Heart left ventricle (tissue), 16 donors: ENCODE results near the gene MAP4K2. TPM values are rescaled to one million over a fixed set of nuclear protein-coding genes. Genes with fewer than 3 reads are reported as not detected.

ENCODE experiments used
- ATAC-seq, 4 donors: fragments of 200-7000 bp; cut with Tn5 transposase; one replicate each; pipeline ENCODE4 v1.9.1; 2020 to 2022; ENCODE audit warnings: moderate library complexity in 4 of 4, mild to moderate bottlenecking in 3 of 4, moderate number of reproducible peaks in 1 of 4
- DNase-seq, 5 donors: peaks; one replicate each; pipeline ENCODE4 v3.0.0-alpha.2; 2020
- H3K27ac ChIP-seq, 12 donors: fragments of 200-600 bp; sonication (generic) in 4 of 12; one replicate each; pipeline versions ENCODE4 v1.5.0 to v1.8.0; 2016 to 2022; ENCODE audit warnings: mild to moderate bottlenecking in 2 of 12
- H3K27me3 ChIP-seq, 9 donors: fragments of 200-600 bp; sonication (generic) in 2 of 9; one replicate each; pipeline versions ENCODE4 v1.5.1 to v1.8.0; 2016 to 2022; ENCODE audit warnings: mild to moderate bottlenecking in 3 of 9
- H3K36me3 ChIP-seq, 9 donors: fragments of 200-600 bp; sonication (generic) in 2 of 9; one replicate each; pipeline versions ENCODE4 v1.5.0 to v1.8.0; 2018 to 2022; ENCODE audit warnings: mild to moderate bottlenecking in 2 of 9
- H3K4me1 ChIP-seq, 12 donors: fragments of 200-600 bp; sonication (generic) in 4 of 12; one replicate each; pipeline versions ENCODE4 v1.5.0 to v1.8.0; 2016 to 2022; ENCODE audit warnings: mild to moderate bottlenecking in 3 of 12
- H3K4me3 ChIP-seq, 12 donors: fragments of 200-600 bp; sonication (generic) in 4 of 12; one replicate each; pipeline versions ENCODE4 v1.5.0 to v1.8.0; 2017 to 2022; ENCODE audit warnings: mild to moderate bottlenecking in 9 of 12, moderate library complexity in 4 of 12
- H3K9me3 ChIP-seq, 12 donors: fragments of 200-600 bp; sonication (generic) in 4 of 12; one replicate each; pipeline versions ENCODE4 v1.5.0 to v1.8.0; 2016 to 2022; ENCODE audit warnings: mild to moderate bottlenecking in 1 of 12
- CTCF ChIP-seq, 12 donors: fragments of 200-600 bp; sonication (generic) in 4 of 12; IDR thresholded peaks; one replicate each; pipeline versions ENCODE4 v1.5.0 to v1.8.0; 2018 to 2022; ENCODE audit warnings: antibody characterized with exemption in 12 of 12, mild to moderate bottlenecking in 5 of 12
- POLR2A ChIP-seq, 2 donors: fragments of 450-650 bp; IDR thresholded peaks; one replicate each; pipeline ENCODE4 v1.6.1; 2017; ENCODE audit warnings: antibody characterized with exemption in 2 of 2, mild to moderate bottlenecking in 2 of 2, moderate library complexity in 2 of 2
- WGBS, 4 donors: extraction: QIAGEN DNeasy Blood & Tissue Kit in 2 of 4; methylation state at CpG; one replicate each; pipeline versions ENCODE4 v1.1.5 to v1.1.7; 2013 to 2018; 5-methylcytosine and 5-hydroxymethylcytosine counted together
- intact Hi-C, 10 donors: fragments of 100-400 bp; cut with DNase I; formaldehyde crosslinking; loops; one replicate each; pipeline versions ENCODE4 v1.11.1 to v1.14.2; 2022
- polyA plus RNA-seq, 2 donors: library from polyadenylated mRNA; stranded (reverse); fragments of 200-250 nt; gene quantifications; one replicate each; pipeline ENCODE4 v1.2.3, GENCODE V29; 2013
- total RNA-seq, 9 donors: library from RNA; depleted of rRNA in 2 of 9; stranded (reverse); fragments of >200 nt in 2 of 9; fragmentation: NEBNext Ultra II Directional in 3 of 9; extraction: Animal tissue kit (Norgen Biotek cat#: 25700) in 3 of 9; gene quantifications; one replicate each; pipeline versions ENCODE4 v1.1.0 to v1.2.4, GENCODE V29; 2016 to 2023
- donor health status: ischemic (EF 13 %, LVEDD 7.1; RV severe dilation, severe dysfunction).
- donor health status: healthy with polysubstance abuse.
- donor health status: DM: no; HTN: yes; CAD: no.
- donor health status: DM: no; HTN: no; CAD: no.
- donor health status: ischemic (EF 25% LVEDD 6.9; RV normal size, moderate dysfunction).
- donor health status: ischemic (EF 25% LVEDD 5.7; RV mildly dilated, moderate dysfunction).
- donor health status: healthy.
- donor health status: DM: yes; HTN: yes; CAD: no.
- donor health status: ischemic (EF 35%, LVEDD 5.7; RV mildly dilated, moderate dysfunction).
- donor health status: nonischemic (EF 11% LVEDD 7.7; RV severe dilation, severe dysfunction).
- donor health status: DM: yes; HTN: yes; CAD: no.
- donor health status: PGD.
- donor health status: ischemic (EF 29% LVEDD 5.4; RV normal size, mild dysfunction).
- donor health status: nonischemic (EF 23%, LVEDD 6.1; RV moderate dilation, normal function).

Gene MAP4K2
- total and polyA plus RNA-seq, 11 donors, result 7.0 to 27.5 (median 8.6) TPM

- no peak for TF ChIP-seq CTCF (IDR thresholded peaks at IDR 0.05)
- TF ChIP-seq POLR2A (IDR thresholded peaks at IDR 0.05), result no peak
- peaks cover 0 to 18% (median 9%) of the 10 kb centered on the region in 12 donors for H3K4me1 ChIP-seq
- H3K9me3 ChIP-seq, result no peaks in the 10 kb centered on the region
- WGBS, 4 donors, result 4 to 12% (median 8%) methylated on average over 12 to 44 of the region's 44 CpGs
- peaks cover 0 to 35% (median 20%) of the 10 kb centered on the region in 9 donors for H3K36me3 ChIP-seq
- H3K4me3 ChIP-seq, result peak overlapping the region; percentile 61 to 87 (median 74)
- intact Hi-C loops, result loop anchor here in 1 of 10 donors (2.0 kb wide), 1 partner anchor 31 kb away; the partner anchor contains the start of gene SF1
- peak in 3 of 4 donors; percentile 1 to 21 (median 1) for ATAC-seq
- no peaks in the 10 kb centered on the region for H3K27me3 ChIP-seq
- DNase-seq, result no peak
- H3K27ac ChIP-seq, result peak overlapping the region in 11 of 12 donors; percentile 27 to 81 (median 69)
Observed at GRCh38 chr11:64809781-64810241, 6.8 kb upstream of the MAP4K2 start.

- no peak for DNase-seq
Observed at GRCh38 chr11:64805481-64805880, 2.5 kb upstream of the MAP4K2 start.

GRCh38 chr11:64804346-64805210 lies 1.6 kb upstream of the MAP4K2 start:
- TF ChIP-seq POLR2A (IDR thresholded peaks at IDR 0.05), result no peak
- TF ChIP-seq CTCF (IDR thresholded peaks at IDR 0.05), result no peak
- H3K9me3 ChIP-seq, result no peaks in the 10 kb centered on the region
- peak in 1 of 5 donors; percentile 13 for DNase-seq
- peaks cover 0 to 44% (median 21%) of the 10 kb centered on the region in 9 donors for H3K36me3 ChIP-seq
- no peak for ATAC-seq
- intact Hi-C loops, result no loop called here
- H3K4me3 ChIP-seq, result peak overlapping the region in 3 of 12 donors; percentile 64 to 87 (median 75)
- H3K27me3 ChIP-seq, result no peaks in the 10 kb centered on the region
- WGBS, 4 donors, result 87 to 93% (median 90%) methylated on average over 19 to 41 of the region's 41 CpGs
- H3K4me1 ChIP-seq, result peaks cover 5 to 49% (median 28%) of the 10 kb centered on the region in 12 donors
- peak overlapping the region; percentile 36 to 97 (median 92) for H3K27ac ChIP-seq

More at GRCh38 chr11:64805481-64805880, 2.5 kb upstream of the MAP4K2 start:
- no peak for ATAC-seq
- no peak for TF ChIP-seq CTCF (IDR thresholded peaks at IDR 0.05)
- TF ChIP-seq POLR2A (IDR thresholded peaks at IDR 0.05), result no peak
- intact Hi-C loops, result no loop called here
- Histone ChIP-seq H3K4me3 (no peak overlapping the region), H3K27ac (no peak overlapping the region), H3K4me1 (peaks cover 5 to 48% (median 32%) of the 10 kb centered on the region in 12 donors), H3K9me3 (no peaks in the 10 kb centered on the region), H3K27me3 (no peaks in the 10 kb centered on the region), H3K36me3 (peaks cover 0 to 44% (median 21%) of the 10 kb centered on the region in 9 donors)
- WGBS, 4 donors, result 94 to 95% (median 94%) methylated on average over 9 of the region's 9 CpGs

GRCh38 chr11:64803846-64804345 lies 882 bp upstream of the MAP4K2 start:
- no peak for DNase-seq
- no peaks in the 10 kb centered on the region for H3K27me3 ChIP-seq
- peaks cover 5 to 47% (median 24%) of the 10 kb centered on the region in 12 donors for H3K4me1 ChIP-seq
- H3K27ac ChIP-seq, result peak overlapping the region; percentile 36 to 97 (median 92)
- WGBS, 4 donors, result 39 to 50% (median 41%) methylated on average over 15 of the region's 15 CpGs
- no peak for TF ChIP-seq CTCF (IDR thresholded peaks at IDR 0.05)
- no peak for TF ChIP-seq POLR2A (IDR thresholded peaks at IDR 0.05)
- H3K4me3 ChIP-seq, result peak overlapping the region in 11 of 12 donors; percentile 52 to 89 (median 75)
- intact Hi-C loops, result no loop called here
- peaks cover 0 to 46% (median 21%) of the 10 kb centered on the region in 9 donors for H3K36me3 ChIP-seq
- peak in 3 of 4 donors; percentile 3 to 5 (median 3) for ATAC-seq
- no peaks in the 10 kb centered on the region for H3K9me3 ChIP-seq
